ENCODE results near the gene ZCCHC17. TPM values are rescaled to one million over a fixed set of nuclear protein-coding genes. Genes with fewer than 3 reads are reported as not detected.
"Not testable (repeated sequence)": the region's sequence is repeated elsewhere in the genome, so short reads cannot be mapped to it uniquely, and the experiment has no call there.

The ZCCHC17 gene
- total RNA-seq, 1 donor from 2014 or later = 31.3 TPM

DNA sequence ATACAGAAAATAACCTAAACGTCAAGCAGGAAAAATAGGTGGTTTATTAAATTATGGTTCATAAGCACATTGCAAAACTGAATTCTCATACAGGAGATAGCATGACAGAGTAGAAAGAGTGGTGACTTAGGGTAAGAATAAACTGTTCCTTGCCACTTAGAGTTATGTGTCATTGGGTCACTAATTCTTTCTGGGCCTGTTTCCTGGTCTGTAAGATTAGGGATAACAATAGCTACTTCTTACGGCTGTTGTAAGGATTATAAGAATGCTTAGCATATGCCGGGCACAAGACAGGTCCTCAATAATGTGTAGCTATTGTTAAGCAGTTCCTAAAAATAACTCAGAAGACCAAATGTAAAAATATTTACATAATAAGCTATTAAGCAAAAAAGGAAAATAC lies 24.5 kb upstream of the ZCCHC17 start:
- no peaks in the 10 kb centered on the region for H3K27me3 Mint-ChIP-seq
- no peak for DNase-seq (ENCODE audit: low spot score, unreplicated experiment)
- H3K36me3 Mint-ChIP-seq (ENCODE audit: insufficient read depth) = peaks cover 29% of the 10 kb centered on the region
- TF ChIP-seq, protein P1, sequence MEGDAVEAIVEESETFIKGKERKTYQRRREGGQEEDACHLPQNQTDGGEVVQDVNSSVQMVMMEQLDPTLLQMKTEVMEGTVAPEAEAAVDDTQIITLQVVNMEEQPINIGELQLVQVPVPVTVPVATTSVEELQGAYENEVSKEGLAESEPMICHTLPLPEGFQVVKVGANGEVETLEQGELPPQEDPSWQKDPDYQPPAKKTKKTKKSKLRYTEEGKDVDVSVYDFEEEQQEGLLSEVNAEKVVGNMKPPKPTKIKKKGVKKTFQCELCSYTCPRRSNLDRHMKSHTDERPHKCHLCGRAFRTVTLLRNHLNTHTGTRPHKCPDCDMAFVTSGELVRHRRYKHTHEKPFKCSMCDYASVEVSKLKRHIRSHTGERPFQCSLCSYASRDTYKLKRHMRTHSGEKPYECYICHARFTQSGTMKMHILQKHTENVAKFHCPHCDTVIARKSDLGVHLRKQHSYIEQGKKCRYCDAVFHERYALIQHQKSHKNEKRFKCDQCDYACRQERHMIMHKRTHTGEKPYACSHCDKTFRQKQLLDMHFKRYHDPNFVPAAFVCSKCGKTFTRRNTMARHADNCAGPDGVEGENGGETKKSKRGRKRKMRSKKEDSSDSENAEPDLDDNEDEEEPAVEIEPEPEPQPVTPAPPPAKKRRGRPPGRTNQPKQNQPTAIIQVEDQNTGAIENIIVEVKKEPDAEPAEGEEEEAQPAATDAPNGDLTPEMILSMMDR (IDR thresholded peaks at IDR 0.05; ENCODE audit: unreplicated experiment) = no peak
- H3K27ac Mint-ChIP-seq = no peak overlapping the region
- no peak overlapping the region for H3K4me3 Mint-ChIP-seq (ENCODE audit: low read depth)
- no peaks in the 10 kb centered on the region for H3K9me3 Mint-ChIP-seq (ENCODE audit: low read depth)
- H3K4me1 Mint-ChIP-seq (ENCODE audit: low read depth) = peaks cover 3% of the 10 kb centered on the region

DNA sequence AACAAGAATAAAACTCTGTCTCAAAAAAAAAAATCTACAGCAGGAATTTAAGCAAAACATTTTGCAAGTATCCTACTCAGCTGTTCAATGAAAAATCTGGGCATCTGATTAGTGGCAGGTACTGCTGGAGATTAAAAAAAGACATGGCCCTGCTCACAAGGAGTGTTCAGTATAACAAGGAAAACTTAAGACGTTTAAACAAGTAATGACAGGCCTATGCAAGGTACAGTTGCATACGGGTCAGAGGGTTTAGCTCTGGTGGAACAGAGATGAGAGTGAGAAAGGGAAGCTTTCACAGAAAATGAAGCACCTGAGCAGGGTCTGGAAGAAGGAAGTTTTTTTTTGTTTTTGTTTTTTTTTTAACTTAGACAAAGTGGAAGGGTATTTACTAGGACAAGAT lies 23.2 kb upstream of the ZCCHC17 start:
- Mint-ChIP-seq H3K9me3 (ENCODE audit: low read depth) (no peaks in the 10 kb centered on the region), H3K27ac (no peak overlapping the region), H3K4me1 (ENCODE audit: low read depth) (peaks cover 3% of the 10 kb centered on the region), H3K4me3 (ENCODE audit: low read depth) (no peak overlapping the region), H3K27me3 (no peaks in the 10 kb centered on the region), H3K36me3 (ENCODE audit: insufficient read depth) (peaks cover 31% of the 10 kb centered on the region)
- TF ChIP-seq, protein P1 (IDR thresholded peaks at IDR 0.05; ENCODE audit: unreplicated experiment) = no peak
- DNase-seq (ENCODE audit: low spot score, unreplicated experiment) = no peak

DNA sequence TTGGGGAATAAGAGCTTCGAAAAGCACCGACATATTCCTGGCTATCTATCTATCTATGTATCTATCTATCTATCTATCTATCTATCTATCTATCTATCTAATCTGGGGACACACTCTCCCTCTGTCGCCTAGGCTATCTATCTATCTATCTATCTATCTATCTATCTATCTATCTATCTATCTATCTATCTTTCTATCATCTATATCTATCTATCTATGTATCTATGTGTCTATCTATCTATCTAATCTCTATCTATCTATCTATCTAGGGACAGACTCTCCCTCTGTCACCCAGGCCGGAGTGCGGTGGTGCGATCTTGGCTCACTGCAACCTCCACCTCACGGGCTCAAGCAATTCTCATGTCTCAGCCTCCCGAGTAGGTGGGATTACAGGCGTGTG lies 14.4 kb upstream of the ZCCHC17 start:
- not testable (repeated sequence) for H3K4me3 Mint-ChIP-seq (ENCODE audit: low read depth); H3K27me3 Mint-ChIP-seq; H3K27ac Mint-ChIP-seq; DNase-seq (ENCODE audit: low spot score, unreplicated experiment); H3K4me1 Mint-ChIP-seq (ENCODE audit: low read depth); H3K9me3 Mint-ChIP-seq (ENCODE audit: low read depth)
- peaks cover 33% of the 10 kb centered on the region for H3K36me3 Mint-ChIP-seq (ENCODE audit: insufficient read depth)

DNA sequence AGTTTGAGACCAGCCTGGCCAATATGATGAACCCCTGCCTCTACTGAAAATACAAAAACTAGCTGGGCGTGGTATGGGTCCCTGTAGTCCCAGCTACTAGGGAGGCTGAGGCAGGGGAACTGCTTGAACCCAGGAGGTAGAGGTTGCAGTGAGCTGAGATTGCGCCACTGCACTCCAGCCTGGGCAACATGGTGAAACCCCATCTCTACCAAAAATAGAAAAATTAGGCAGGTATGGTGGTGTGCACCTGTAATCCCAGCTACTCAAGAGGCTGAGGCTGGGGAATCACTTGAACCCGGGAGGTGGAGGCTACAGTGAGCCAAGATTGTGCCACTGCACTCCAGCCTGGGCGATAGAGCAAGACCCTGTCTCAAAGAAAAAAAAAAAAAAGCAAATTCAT lies 9.0 kb upstream of the ZCCHC17 start:
- not testable (repeated sequence) for H3K4me1 Mint-ChIP-seq (ENCODE audit: low read depth); DNase-seq (ENCODE audit: low spot score, unreplicated experiment); H3K27ac Mint-ChIP-seq; H3K4me3 Mint-ChIP-seq (ENCODE audit: low read depth); H3K27me3 Mint-ChIP-seq; H3K9me3 Mint-ChIP-seq (ENCODE audit: low read depth)
- peaks cover 19% of the 10 kb centered on the region for H3K36me3 Mint-ChIP-seq (ENCODE audit: insufficient read depth)

DNA sequence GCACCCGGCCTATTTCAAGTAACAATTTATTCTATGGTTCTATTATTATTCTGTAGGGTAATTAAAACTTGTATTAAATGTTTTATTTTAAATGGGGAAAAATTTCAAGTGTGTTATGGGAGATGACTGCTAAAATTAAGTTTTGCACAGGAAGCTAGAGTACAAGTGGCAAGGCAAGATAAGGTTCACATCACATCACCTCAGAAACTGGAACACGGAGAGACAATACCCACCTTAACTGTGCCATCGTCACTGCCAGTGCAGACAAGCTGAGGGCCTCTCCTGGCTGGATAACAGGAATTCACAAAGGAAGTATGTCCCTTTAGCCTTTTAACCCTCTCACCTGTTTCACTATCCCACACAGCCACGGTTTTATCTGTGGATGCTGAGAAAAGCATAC lies 7.8 kb upstream of the ZCCHC17 start:
- Mint-ChIP-seq H3K27ac (no peak overlapping the region), H3K36me3 (ENCODE audit: insufficient read depth) (peaks cover 22% of the 10 kb centered on the region), H3K27me3 (no peaks in the 10 kb centered on the region), H3K4me3 (ENCODE audit: low read depth) (no peak overlapping the region), H3K4me1 (ENCODE audit: low read depth) (no peaks in the 10 kb centered on the region), H3K9me3 (ENCODE audit: low read depth) (no peaks in the 10 kb centered on the region)
- TF ChIP-seq, protein P1 (IDR thresholded peaks at IDR 0.05; ENCODE audit: unreplicated experiment) = no peak
- no peak for DNase-seq (ENCODE audit: low spot score, unreplicated experiment)

DNA sequence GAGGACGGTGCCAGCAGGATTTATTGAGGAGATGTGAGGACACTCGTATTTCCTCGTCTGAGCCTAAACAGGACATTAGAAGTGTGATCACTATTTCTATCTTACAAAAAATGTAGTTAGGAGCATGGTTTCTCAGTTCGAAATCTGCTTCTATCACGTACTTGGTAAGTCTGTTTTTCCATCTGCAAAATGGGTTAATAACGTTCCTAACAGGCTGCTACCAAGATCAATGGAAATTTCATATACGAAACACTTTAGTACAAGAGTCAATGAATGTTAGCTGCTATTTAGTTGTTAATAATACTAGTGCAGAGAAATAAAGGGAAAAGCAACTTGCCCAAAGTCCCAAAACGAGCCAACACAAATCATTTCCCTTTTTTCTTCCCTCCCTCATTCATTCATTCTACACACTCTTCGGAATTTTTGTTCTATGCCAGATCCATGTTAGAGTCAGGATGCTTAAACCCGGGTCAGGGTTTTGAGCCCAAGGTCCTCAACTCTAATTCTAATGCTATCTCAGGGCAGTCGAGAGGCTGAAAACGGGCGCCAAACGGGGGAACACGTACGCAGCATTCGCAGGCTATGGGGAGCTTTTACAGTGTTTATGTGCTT lies 852 bp upstream of the ZCCHC17 start:
- DNase-seq (ENCODE audit: low spot score, unreplicated experiment) = no peak
- TF ChIP-seq, protein P1 (IDR thresholded peaks at IDR 0.05; ENCODE audit: unreplicated experiment) = no peak
- Mint-ChIP-seq H3K27ac (no peak overlapping the region), H3K4me3 (ENCODE audit: low read depth) (no peak overlapping the region), H3K4me1 (ENCODE audit: low read depth) (peaks cover 16% of the 10 kb centered on the region), H3K9me3 (ENCODE audit: low read depth) (no peaks in the 10 kb centered on the region), H3K27me3 (no peaks in the 10 kb centered on the region), H3K36me3 (ENCODE audit: insufficient read depth) (peaks cover 9% of the 10 kb centered on the region)

Measured in progenitor cell of endocrine pancreas (in vitro differentiated cells).